HG03159 (cell line): ENCODE measurements around the gene KLRC4.
A peak's percentile ranks its signal among the peaks of the same experiment; 100 is the strongest.
"Not testable (repeated sequence)": the region's sequence is repeated elsewhere in the genome, so short reads cannot be mapped to it uniquely, and the experiment has no call there.

ENCODE experiments used
- ATAC-seq: cut with Tn5 transposase; IDR thresholded peaks from one replicate; pipeline ENCODE4 v1.9.1; 2021; ENCODE audit warnings: mild to moderate bottlenecking, moderate library complexity; ENCODE audit not compliant: unreplicated experiment

Gene KLRC4

GRCh38 chr12:10369557-10370415, 39.8 kb downstream of the KLRC4 start:
- ATAC-seq = no peak

- ATAC-seq = no peak
These were observed 41.1 kb downstream of the KLRC4 start for GRCh38 chr12:10368206-10369171.

DNA sequence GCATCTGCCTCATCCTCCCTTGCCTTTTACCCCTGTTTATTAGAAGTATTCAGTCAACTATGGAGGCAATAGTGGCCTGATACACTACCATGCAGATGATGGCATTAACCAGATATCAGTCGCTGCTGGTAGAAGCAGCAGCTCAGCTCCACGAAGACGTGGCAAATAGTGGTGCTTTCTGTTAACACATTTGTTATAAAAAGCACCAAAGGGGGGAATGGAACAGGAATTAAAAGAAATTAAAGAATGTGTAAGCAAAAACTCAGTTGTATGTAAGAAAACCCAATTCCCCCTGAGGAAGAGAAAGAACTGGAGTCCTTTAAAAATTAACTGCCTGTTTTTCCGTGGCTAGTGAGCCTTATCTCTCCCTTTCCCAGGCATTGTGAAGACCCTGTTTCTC, 41.8 kb downstream of the KLRC4 start:
- not testable (repeated sequence) for ATAC-seq

GRCh38 chr12:10366875-10367274, 42.7 kb downstream of the KLRC4 start:
- ATAC-seq = no peak

DNA sequence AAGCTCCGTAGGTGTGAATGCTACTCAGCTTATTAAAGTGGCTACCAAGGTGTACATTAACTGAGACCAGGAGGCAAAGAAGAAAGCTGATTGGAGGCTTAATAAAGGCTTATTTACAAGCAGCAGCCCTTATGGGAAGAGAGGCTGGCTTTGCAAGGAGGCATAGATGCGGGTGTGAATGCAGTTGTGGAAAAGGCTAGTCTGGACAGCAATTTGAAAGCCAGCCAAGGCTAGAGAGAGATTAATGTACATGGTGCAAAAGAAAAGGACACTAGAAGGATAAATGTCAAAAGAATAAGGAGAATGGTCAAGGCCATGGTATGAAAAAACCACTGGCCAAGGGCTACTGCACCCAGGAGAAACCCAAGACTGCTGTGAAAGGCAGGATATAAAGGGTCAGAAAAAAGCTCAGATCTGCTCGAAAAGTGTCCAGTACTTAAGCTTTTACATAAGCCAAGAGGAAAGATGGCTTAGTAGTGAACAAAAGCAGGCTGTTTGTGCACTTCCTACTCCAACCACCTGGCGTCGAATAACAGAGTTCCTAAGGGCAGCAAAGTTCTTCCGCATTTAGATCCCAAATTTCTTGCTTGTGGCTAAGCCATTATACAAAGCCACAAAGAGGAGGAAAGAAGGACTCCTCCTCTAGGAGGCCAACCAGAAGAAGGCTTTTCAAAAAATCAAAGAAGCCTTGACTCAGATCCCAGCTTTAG, 43.7 kb downstream of the KLRC4 start:
- ATAC-seq = no peak

DNA sequence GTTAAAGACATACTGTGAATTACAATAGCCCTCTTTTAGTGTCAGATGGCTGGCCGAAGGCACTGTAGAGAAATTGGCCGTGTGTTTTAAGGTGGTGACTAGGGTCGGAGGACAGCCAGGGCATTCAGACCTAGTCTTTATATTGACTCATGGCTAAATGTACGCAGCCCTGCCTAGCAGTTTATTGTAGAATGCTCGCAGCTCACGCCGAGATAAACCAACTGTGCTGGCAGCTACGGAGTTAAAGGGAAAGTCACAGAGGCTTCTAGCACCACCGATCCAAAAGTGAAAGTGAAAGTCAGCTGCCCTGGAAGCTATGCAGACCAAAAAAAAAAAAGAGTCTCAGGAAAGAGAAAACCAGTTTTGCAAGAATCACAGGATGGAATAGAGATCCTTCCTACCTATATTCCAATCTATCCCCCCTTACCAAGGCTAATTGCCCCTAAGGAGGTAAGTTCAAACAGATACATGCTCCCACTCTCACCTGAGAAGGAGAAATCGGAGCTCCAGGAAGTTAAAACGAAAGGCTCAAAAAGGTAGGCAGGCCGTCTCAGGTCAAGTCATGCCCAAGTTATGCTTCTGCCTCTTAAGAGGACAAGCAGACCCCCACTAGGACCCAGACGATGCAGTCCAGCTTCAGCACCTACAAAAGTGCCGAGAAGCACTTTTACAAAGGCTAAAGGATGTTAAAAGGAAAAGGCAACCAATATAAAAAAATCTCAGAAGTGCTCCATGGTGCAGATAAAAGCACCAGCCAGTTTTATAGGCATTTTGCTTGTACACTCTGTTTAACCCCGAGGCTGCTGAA, 44.5 kb downstream of the KLRC4 start:
- peak; percentile 66 for ATAC-seq

GRCh38 chr12:10363914-10364814, 45.4 kb downstream of the KLRC4 start:
- peak; percentile 79 for ATAC-seq

- no peak for ATAC-seq
These were observed 46.0 kb downstream of the KLRC4 start for GRCh38 chr12:10363658-10363913.

GRCh38 chr12:10362828-10363657, 46.5 kb downstream of the KLRC4 start:
- no peak for ATAC-seq

GRCh38 chr12:10362325-10362724, 47.2 kb downstream of the KLRC4 start:
- no peak for ATAC-seq

DNA sequence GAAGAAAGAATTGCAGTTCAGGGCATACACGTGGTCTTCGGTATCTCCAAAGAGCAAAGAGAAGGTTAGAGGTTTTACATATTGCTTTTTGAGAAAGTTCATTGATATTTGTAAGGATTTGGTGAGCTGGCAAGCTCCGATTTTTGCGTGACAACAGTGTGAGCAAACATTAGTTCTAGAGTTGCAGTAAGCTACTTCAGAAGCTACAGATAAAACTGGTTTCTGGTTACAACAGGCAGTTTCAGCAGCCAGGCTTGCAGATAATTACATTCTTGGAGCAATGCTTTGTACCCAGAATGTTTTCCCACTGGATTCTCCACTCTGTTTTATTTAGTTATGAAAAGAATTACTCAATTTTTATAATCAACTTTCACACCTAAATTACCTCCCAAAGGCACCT, 47.9 kb downstream of the KLRC4 start:
- no peak for ATAC-seq

DNA sequence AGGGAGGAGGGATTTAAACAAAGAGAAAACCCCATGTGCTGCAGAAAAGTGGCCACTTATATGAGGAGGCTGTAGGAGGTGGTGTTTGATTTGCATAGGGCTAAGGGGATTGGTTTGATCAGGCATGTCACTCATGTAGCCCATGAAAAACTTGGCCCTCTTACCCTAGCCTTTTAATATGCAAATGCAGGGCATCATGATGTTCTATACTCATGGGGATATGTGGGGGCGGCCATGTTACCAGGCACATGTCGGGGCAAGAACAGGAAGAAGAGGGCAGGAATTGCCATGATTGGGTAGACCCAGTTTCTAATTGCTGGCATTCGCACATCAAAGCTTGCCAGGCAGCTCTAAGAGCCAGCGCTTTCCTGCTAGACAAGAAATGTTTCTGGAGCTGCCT, 48.5 kb downstream of the KLRC4 start:
- no peak for ATAC-seq

GRCh38 chr12:10358969-10359368, 50.6 kb downstream of the KLRC4 start:
- ATAC-seq = no peak

DNA sequence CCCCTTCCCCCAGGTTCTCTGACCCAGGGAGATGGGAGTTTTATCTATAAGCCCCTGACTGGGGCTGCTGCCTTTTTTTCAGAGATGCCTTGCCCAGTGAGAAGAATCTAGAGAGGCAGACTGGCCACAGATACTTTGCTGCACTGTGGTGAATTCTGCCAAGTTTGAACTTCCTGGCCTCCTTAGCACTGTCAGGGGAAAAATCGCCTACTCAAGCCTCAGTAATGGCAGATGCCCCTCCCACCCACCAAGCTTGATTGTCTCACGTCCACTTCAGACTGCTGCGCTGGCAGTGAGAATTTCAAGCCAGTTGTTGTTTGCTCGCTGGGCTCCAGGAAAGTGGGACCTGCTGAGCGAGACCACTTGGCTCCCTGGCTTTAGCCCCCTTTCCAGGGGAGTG, 51.4 kb downstream of the KLRC4 start:
- ATAC-seq = no peak
